NT2/D1 (cell line): Measurements from ENCODE around the gene ARMH1.

Experiments used
- DNase-seq: peaks from one replicate; pipeline ENCODE4 v3.0.0-alpha.2; 2011; ENCODE audit warnings: low read depth, low spot score
- H3K27me3 ChIP-seq: 2 replicates; pipeline ENCODE4 v1.6.0; 2011; ENCODE audit warnings: mild to moderate bottlenecking; ENCODE audit not compliant: insufficient read length, insufficient read depth
- H3K36me3 ChIP-seq: 2 replicates; pipeline ENCODE4 v1.6.1; 2011; ENCODE audit warnings: mild to moderate bottlenecking, low read length, mixed read lengths; ENCODE audit not compliant: insufficient read depth, insufficient read length
- H3K4me1 ChIP-seq: 2 replicates; pipeline ENCODE4 v1.5.1; 2011; ENCODE audit not compliant: insufficient read depth, insufficient read length
- H3K4me3 ChIP-seq: 2 replicates; pipeline ENCODE4 v1.5.1; 2011; ENCODE audit warnings: low read depth; ENCODE audit not compliant: insufficient read length
- H3K9ac ChIP-seq: 2 replicates; pipeline ENCODE4 v1.6.0; 2011; ENCODE audit warnings: low read depth; ENCODE audit not compliant: insufficient read length
- H3K9me3 ChIP-seq: 2 replicates; pipeline ENCODE4 v1.5.1; 2011; ENCODE audit warnings: mild to moderate bottlenecking, low read length; ENCODE audit not compliant: insufficient read depth
- SUZ12 ChIP-seq: IDR thresholded peaks from 2 replicates; pipeline ENCODE4 v1.6.1; 2011; ENCODE audit not compliant: insufficient read length, insufficient read depth; ENCODE audit errors: extremely low read depth
- YY1 ChIP-seq: IDR thresholded peaks from 2 replicates; pipeline ENCODE4 v1.6.1; 2011; ENCODE audit not compliant: insufficient read length, insufficient read depth
- ZNF274 ChIP-seq: IDR thresholded peaks from 2 replicates; pipeline ENCODE4 v1.6.1; 2011; ENCODE audit warnings: mild to moderate bottlenecking, low read depth, low read length

The ARMH1 gene

DNA sequence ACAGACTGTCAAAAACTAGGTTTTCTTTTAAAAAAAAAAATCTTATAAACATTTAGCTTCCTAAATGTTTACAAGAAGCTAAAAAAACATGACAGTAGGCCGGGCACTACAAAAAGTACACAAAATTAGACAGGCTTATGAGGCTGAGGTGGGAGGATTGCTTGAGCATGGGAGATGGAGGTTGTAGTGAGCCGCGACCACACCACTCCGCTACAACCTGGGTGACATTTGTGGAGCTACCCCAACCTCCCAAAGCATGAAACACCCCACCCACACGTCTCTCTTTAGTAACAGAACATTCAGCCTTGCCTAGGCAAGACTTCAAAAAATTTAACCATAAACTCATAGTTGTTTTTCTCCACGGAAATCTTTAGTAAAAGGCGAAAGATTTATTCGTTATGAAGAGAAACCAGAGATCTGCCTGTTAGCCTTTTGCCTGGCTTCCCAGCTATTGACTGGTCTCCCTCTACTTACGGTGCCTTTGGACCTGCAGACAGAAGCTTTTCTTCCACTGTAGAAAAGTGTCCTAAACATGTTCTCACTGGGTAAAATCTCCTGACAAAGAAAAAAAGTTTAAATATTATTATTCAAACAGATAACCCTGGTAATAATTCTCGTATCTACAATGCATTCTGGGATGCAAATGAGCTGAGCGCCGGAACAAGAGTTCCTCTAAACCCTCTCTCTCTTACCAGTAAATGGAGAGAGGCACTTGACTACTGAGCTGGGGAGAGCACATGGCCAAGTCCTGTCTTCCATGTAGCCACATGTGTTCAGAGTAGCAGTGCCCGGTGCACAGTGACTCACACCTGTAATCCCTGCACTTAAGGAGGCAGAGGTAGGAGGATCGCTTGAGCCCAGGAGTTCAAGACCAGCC is 47.2 kb downstream of the ARMH1 start:
- no peak for TF ChIP-seq ZNF274
- no peak for TF ChIP-seq SUZ12
- TF ChIP-seq YY1 = peak; percentile 48
- Histone ChIP-seq H3K36me3 (no peaks in the 10 kb centered on the region), H3K4me3 (no peak overlapping the region), H3K9me3 (no peaks in the 10 kb centered on the region), H3K4me1 (peaks cover 7% of the 10 kb centered on the region), H3K27me3 (no peaks in the 10 kb centered on the region), H3K9ac (peak overlapping the region; percentile 21)
- DNase-seq = peak; percentile 92

- Histone ChIP-seq H3K27me3 (no peaks in the 10 kb centered on the region), H3K9ac (no peak overlapping the region), H3K4me3 (no peak overlapping the region), H3K9me3 (no peaks in the 10 kb centered on the region), H3K36me3 (no peaks in the 10 kb centered on the region), H3K4me1 (peaks cover 7% of the 10 kb centered on the region)
- no peak for DNase-seq
- no peak for TF ChIP-seq YY1
- no peak for TF ChIP-seq ZNF274
- no peak for TF ChIP-seq SUZ12
Observed at GRCh38 chr1:44723064-44723463, 48.5 kb downstream of the ARMH1 start.

DNA sequence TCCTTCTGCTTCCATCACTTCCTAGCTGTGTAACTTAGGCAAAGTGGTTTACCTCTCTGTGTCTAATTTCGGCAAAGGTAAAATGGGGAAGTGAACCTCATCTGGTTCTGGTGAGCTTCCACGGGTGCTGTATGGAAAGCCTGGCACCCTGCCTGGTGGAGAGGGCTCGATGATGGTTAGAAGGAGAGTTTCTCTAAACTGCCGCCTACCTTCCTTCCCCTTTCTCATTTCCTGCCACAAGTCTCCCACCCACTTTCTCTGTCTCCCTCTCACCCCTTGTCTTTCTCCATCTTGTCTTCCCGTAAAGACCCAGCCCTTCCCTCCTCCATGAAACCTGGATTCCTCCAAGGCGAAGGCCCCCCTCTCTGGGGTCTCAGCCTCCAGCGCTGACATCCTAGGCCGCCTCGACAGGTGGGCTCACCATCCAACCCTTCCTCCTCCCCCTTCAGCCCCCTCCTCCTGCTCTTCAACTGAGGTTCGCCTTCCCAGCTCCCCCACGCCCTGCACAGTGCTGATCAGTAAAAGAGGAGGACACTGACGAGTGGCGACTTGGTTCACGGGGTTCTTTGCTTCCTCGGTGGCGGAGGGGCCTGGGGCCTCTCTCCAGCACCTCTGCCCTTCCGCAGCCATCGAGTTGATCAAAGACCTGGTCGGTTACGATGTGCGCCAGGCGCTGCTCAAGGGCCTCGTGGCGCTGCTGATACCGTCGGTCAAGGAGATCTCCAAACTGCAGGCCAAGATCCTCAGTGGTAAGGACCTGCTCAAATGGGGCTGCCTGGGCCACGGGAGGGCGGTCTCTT is 49.2 kb downstream of the ARMH1 start:
- H3K36me3 ChIP-seq = no peaks in the 10 kb centered on the region
- H3K27me3 ChIP-seq = no peaks in the 10 kb centered on the region
- no peak for DNase-seq
- H3K4me1 ChIP-seq = peaks cover 7% of the 10 kb centered on the region
- no peaks in the 10 kb centered on the region for H3K9me3 ChIP-seq
- H3K4me3 ChIP-seq = no peak overlapping the region
- TF ChIP-seq ZNF274 (no peak), SUZ12 (no peak), YY1 (no peak)
- H3K9ac ChIP-seq = no peak overlapping the region

DNA sequence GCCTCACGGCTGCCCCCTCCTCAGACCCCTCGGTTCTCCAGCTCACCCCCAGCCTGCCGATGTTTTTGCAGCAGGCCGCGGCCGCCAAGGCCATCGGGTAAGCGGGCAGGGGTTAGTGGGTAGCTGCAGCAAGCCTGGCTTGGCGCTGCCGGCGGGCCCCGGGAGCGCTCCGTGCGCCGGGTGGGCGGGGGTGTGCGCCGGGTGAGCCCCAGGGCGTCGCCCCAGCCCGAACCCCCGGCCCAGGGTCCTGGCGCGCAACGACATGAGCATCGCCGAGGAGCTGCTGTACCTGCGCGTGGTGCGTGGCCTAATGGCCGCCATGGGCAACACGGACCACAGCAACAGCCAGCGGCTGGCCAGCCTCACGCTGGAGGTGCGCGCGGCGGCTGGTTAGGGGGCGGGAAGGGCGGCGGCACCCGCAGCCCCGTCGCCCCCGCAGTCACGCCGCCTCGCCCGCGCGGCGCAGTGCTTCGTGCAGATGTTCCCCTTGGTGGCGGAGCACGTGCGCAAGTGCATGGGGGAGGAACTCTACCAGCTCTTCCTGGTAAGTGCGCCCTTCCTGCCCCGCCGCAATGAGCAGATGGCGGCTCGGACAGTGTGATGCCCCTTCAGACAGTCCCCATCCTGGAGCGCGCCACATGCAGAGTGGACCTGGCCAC is 49.9 kb downstream of the ARMH1 start:
- peaks cover 7% of the 10 kb centered on the region for H3K4me1 ChIP-seq
- H3K4me3 ChIP-seq = no peak overlapping the region
- H3K9ac ChIP-seq = no peak overlapping the region
- H3K9me3 ChIP-seq = no peaks in the 10 kb centered on the region
- no peaks in the 10 kb centered on the region for H3K27me3 ChIP-seq
- DNase-seq = no peak
- no peak for TF ChIP-seq YY1
- TF ChIP-seq ZNF274 = no peak
- H3K36me3 ChIP-seq = no peaks in the 10 kb centered on the region

DNA sequence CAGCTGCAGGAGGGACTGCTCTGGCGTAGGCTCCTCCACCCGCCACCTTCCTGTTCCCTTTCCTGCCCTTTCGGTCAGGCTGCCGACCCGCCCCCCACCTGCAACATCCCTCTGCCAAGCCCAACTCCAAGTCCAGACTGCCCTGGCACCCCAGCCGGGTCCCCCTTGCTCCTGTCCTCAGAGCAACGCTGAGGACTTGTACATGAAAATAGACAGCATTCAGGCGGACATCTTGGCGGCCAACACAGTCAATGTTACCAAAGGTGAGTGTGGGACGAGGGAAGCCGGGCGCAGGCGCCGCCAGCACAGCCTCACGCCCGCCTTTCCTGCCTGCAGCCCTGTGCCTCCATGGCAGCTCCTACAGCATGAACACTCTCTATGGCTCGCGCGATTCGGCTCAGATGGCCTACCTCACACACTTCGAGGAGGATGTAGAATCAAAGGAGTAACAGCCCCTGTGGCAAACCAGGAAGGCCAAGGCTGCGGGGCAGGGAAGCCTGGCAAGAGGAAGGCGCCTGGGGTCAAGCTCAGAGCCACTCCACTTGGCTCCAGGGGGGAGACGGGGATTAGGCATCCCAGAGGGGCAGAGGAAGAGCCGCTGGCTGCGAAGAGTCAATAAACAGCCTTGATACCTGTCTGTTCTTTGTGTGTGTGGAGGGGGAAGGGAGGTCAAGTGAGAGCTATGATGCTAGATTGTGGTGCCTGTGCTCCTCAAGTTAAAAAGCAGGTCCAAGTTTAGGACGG is 50.6 kb downstream of the ARMH1 start:
- Histone ChIP-seq H3K27me3 (no peaks in the 10 kb centered on the region), H3K9me3 (no peaks in the 10 kb centered on the region), H3K9ac (no peak overlapping the region), H3K4me3 (no peak overlapping the region), H3K36me3 (no peaks in the 10 kb centered on the region), H3K4me1 (peaks cover 7% of the 10 kb centered on the region)
- DNase-seq = no peak
- TF ChIP-seq ZNF274 (no peak), YY1 (no peak)

DNA sequence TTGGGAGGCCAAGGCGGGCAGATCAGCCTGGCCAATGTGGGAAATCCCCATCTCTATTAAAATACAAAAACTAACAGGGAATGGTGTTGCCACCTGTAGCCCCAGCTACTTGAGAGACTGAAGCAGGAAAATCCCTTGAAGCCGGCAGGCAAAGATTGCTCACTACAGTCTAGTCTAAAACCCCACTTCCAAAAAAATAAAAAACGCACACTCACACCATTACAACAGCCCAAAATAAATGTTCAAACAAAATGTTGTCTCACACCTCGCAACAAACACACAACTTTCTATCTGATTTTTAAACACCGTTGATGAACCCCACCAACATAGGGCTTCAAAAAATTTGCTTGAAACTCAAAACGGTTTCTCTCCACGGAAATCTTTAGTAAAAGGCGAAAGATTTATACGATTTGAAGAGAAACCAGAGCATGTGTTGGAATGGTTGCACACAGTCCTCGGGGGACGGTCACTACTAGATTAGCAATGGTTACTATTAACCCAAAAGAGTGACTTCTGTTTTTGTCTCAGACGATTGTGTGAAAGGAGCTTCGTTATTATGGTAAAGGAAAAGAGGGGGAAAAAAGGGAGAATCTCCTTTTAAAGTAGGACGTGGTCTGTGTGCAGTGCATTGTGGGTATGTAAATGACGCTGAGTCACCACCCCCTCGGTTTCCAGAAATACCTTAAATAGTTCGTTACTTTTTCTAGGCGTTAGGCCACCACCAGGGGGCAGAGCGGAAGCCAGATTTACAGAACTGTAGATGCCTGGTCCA is 56.4 kb downstream of the ARMH1 start, which contains the start of gene RNU5D-1:
TSS of gene RNU5D-1 (minus strand) at position 430 of the 772 bp plus-strand sequence.
- peak; percentile 98 for DNase-seq
- no peak within 1 kb of the TSS for H3K9ac ChIP-seq
- H3K9me3 ChIP-seq = no peaks in the 10 kb centered on the region
- TF ChIP-seq ZNF274 (no peak), SUZ12 (no peak), YY1 (no peak)
- no peaks in the 10 kb centered on the region for H3K27me3 ChIP-seq
- no peak within 1 kb of the TSS for H3K4me3 ChIP-seq
- peaks cover 8% of the 10 kb centered on the region for H3K4me1 ChIP-seq
- H3K36me3 ChIP-seq = no peaks in the 10 kb centered on the region
